ENCODE measurements around the gene ITPK1. TPM values are rescaled to one million over a fixed set of nuclear protein-coding genes. Genes with fewer than 3 reads are reported as not detected.

ITPK1 gene
- total RNA-seq, 4 donors from 2014 or later = 19.7 to 97.7 (median 26.5) TPM

GRCh38 chr14:93044556-93044955 lies 71.2 kb downstream of the ITPK1 start:
- Histone ChIP-seq H3K27ac (peak overlapping the region; percentile 30 to 74), H3K27me3 (no peaks in the 10 kb centered on the region), H3K36me3 (no peaks in the 10 kb centered on the region), H3K9me3 (no peaks in the 10 kb centered on the region), H3K4me1 (peaks cover 7 to 11% of the 10 kb centered on the region in 2 donors), H3K4me3 (no peak overlapping the region)
- intact Hi-C loops (cut with DNase I; ENCODE audit: low total_unique reads) = no loop called here
- TF ChIP-seq, protein P1, sequence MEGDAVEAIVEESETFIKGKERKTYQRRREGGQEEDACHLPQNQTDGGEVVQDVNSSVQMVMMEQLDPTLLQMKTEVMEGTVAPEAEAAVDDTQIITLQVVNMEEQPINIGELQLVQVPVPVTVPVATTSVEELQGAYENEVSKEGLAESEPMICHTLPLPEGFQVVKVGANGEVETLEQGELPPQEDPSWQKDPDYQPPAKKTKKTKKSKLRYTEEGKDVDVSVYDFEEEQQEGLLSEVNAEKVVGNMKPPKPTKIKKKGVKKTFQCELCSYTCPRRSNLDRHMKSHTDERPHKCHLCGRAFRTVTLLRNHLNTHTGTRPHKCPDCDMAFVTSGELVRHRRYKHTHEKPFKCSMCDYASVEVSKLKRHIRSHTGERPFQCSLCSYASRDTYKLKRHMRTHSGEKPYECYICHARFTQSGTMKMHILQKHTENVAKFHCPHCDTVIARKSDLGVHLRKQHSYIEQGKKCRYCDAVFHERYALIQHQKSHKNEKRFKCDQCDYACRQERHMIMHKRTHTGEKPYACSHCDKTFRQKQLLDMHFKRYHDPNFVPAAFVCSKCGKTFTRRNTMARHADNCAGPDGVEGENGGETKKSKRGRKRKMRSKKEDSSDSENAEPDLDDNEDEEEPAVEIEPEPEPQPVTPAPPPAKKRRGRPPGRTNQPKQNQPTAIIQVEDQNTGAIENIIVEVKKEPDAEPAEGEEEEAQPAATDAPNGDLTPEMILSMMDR (IDR thresholded peaks at IDR 0.05) = no peak
- no peak for TF ChIP-seq POLR2A (IDR thresholded peaks at IDR 0.05)
- DNase-seq = no peak

DNA sequence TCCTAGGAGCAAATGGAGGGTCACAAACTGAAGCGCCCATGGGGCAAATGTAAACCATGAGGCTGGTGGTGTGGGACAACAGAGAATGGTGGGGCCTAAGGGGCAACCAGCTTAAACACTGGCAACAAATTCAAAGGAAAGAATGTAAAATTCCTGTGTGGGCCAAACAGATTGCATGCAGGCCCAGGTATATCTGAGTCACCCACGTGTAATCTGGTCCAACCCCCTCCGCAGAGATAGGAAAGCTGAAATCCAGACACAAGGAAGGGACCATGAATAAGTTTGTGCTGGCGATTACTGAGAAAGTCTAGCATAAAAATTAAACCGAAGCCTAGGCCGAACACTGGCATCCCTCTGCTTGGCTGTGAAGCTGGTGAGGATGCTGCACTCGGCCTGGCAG lies 71.6 kb downstream of the ITPK1 start:
- H3K4me1 ChIP-seq = peaks cover 7 to 11% of the 10 kb centered on the region in 2 donors
- peak overlapping the region; percentile 12 to 47 for H3K27ac ChIP-seq
- DNase-seq = no peak
- no peaks in the 10 kb centered on the region for H3K9me3 ChIP-seq
- intact Hi-C loops (cut with DNase I; ENCODE audit: low total_unique reads) = no loop called here
- no peak for TF ChIP-seq POLR2A (IDR thresholded peaks at IDR 0.05)
- TF ChIP-seq, protein P1 (IDR thresholded peaks at IDR 0.05) = no peak
- no peaks in the 10 kb centered on the region for H3K27me3 ChIP-seq
- H3K36me3 ChIP-seq = no peaks in the 10 kb centered on the region
- no peak overlapping the region for H3K4me3 ChIP-seq

GRCh38 chr14:93042968-93043940 lies 72.5 kb downstream of the ITPK1 start:
- TF ChIP-seq POLR2A (IDR thresholded peaks at IDR 0.05) = no peak
- TF ChIP-seq, protein P1 (IDR thresholded peaks at IDR 0.05) = no peak
- H3K4me3 ChIP-seq = no peak overlapping the region
- no peaks in the 10 kb centered on the region for H3K9me3 ChIP-seq
- no peaks in the 10 kb centered on the region for H3K27me3 ChIP-seq
- H3K4me1 ChIP-seq = peaks cover 7 to 11% of the 10 kb centered on the region in 2 donors
- no peaks in the 10 kb centered on the region for H3K36me3 ChIP-seq
- no peak for DNase-seq
- intact Hi-C loops (cut with DNase I; ENCODE audit: low total_unique reads) = no loop called here
- peak overlapping the region; percentile 12 to 47 for H3K27ac ChIP-seq

GRCh38 chr14:93041830-93042229 lies 73.9 kb downstream of the ITPK1 start:
- H3K9me3 ChIP-seq = no peaks in the 10 kb centered on the region
- DNase-seq = no peak
- peak overlapping the region; percentile 46 to 71 for H3K27ac ChIP-seq
- no peaks in the 10 kb centered on the region for H3K36me3 ChIP-seq
- no peaks in the 10 kb centered on the region for H3K27me3 ChIP-seq
- no peak for TF ChIP-seq POLR2A (IDR thresholded peaks at IDR 0.05)
- TF ChIP-seq, protein P1 (IDR thresholded peaks at IDR 0.05) = no peak
- intact Hi-C loops (cut with DNase I; ENCODE audit: low total_unique reads) = no loop called here
- H3K4me3 ChIP-seq = no peak overlapping the region
- H3K4me1 ChIP-seq = peaks cover 7 to 14% of the 10 kb centered on the region in 2 donors

GRCh38 chr14:93040982-93041381 lies 74.7 kb downstream of the ITPK1 start:
- no peaks in the 10 kb centered on the region for H3K9me3 ChIP-seq
- DNase-seq = no peak
- H3K4me3 ChIP-seq = no peak overlapping the region
- H3K27me3 ChIP-seq = no peaks in the 10 kb centered on the region
- H3K4me1 ChIP-seq = peaks cover 7 to 16% of the 10 kb centered on the region in 2 donors
- intact Hi-C loops (cut with DNase I; ENCODE audit: low total_unique reads) = no loop called here
- H3K36me3 ChIP-seq = no peaks in the 10 kb centered on the region
- H3K27ac ChIP-seq = peak overlapping the region; percentile 46 to 71
- TF ChIP-seq, protein P1 (IDR thresholded peaks at IDR 0.05) = no peak
- no peak for TF ChIP-seq POLR2A (IDR thresholded peaks at IDR 0.05)
